ENCODE data around the gene THEMIS2. TPM values are rescaled to one million over a fixed set of nuclear protein-coding genes. Genes with fewer than 3 reads are reported as not detected.

THEMIS2 gene
- total and polyA plus RNA-seq, 10 of the 15 experiments (the other 5 are each of a cell fraction or from before 2014, with no cell fraction given): 9.1 to 114 (median 38.3) TPM

DNA sequence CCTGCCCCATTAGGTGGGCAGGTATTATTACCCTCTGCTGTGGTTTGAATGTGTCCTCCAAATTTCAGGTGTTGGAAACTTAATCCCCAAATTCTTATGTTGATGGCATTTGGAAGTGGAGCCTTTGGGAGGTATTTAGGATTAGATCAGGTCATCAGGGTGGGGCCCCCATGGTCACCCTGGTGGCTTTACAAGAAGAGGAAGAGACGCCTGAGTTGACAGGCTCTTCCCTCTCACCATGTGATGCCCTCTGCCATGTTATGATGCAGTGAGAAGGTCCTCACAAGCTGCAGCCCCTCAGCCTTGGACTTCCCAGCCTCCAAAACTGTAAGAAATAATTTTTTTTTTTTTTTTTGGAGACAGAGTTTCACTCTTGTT is 8.8 kb upstream of the THEMIS2 start:
- Histone ChIP-seq H3K27me3 (replicated peaks in 1 of 2; ENCODE audit: control insufficient read depth in 2 of 2, insufficient read depth in 2 of 2, low read length in 1 of 2) (no peaks in the 10 kb centered on the region), H3K36me3 (ENCODE audit: control insufficient read depth in 2 of 2, insufficient read depth in 2 of 2, low read length in 1 of 2) (no peaks in the 10 kb centered on the region), H3K4me2 (ENCODE audit: control insufficient read depth, insufficient read depth) (peak overlapping the region; percentile 82), H3K4me1 (ENCODE audit: control insufficient read depth, insufficient read depth, low read length) (peaks cover 44% of the 10 kb centered on the region), H2AFZ (ENCODE audit: control insufficient read depth, low read depth, low read length) (peak overlapping the region; percentile 73), H3K9ac (ENCODE audit: control insufficient read depth, insufficient read depth, low read length) (peak overlapping the region; percentile 41; the same call in 1 of the 2 replicates), H3K4me3 (peak overlapping the region; percentile 22; the same call in 1 of the 2 replicates), H3K27ac (ENCODE audit: control insufficient read depth, insufficient read depth) (peak overlapping the region; percentile 76), H3K9me3 (replicated peaks; ENCODE audit: control insufficient read depth, insufficient read depth, low read length) (no peaks in the 10 kb centered on the region; the same call in 2 of the 3 replicates), H4K20me1 (ENCODE audit: control insufficient read depth, insufficient read depth) (no peaks in the 10 kb centered on the region), H3K79me2 (ENCODE audit: control insufficient read depth, insufficient read depth, low read length) (no peaks in the 10 kb centered on the region)
- ATAC-seq (peak; percentile 52), DNase-seq (ENCODE audit: low read depth, low spot score) (no peak), FAIRE-seq (no peak)
- WGBS (ENCODE audit: insufficient coverage, insufficient replicate concordance, low lambda C conversion rate, missing lambda C conversion rate): 38% methylated on average over 1 of the region's 1 CpG
- CTCF ChIA-PET: interaction anchor here (0.6 to 1.8 kb wide), 5 partner anchors 25 to 345 kb away, joined by 3 to 6 read pairs (median 5); no protein-coding TSS in a partner anchor
- no TSS peak for BruUV-seq (replicated peaks)
- in situ Hi-C loops (cut with MboI) (loop anchor here (5.0 kb wide), 2 partner anchors 114 to 224 kb away; partner anchors contain the start of gene EYA3), intact Hi-C loops (cut with micrococcal nuclease; ENCODE audit: unreplicated experiment) (loop anchor here (10.0 kb wide), 1 partner anchor 311 kb away; the partner anchor contains the start of gene PTAFR)
- POLR2A ChIA-PET: interaction anchor here (0.6 to 2.9 kb wide), 8 partner anchors 12 to 346 kb away, joined by 3 to 17 read pairs (median 6); no protein-coding TSS in a partner anchor
- RAD21 ChIA-PET (ENCODE audit: unreplicated experiment): interaction anchor here (0.7 to 1.4 kb wide), 9 partner anchors 11 to 225 kb away, joined by 3 to 5 read pairs (median 4); partner anchors contain the start of gene EYA3
- SMC1A ChIA-PET (ENCODE audit: uncharacterized antibody, unreplicated experiment): interaction anchor here (0.8 to 2.5 kb wide), 9 partner anchors 11 to 346 kb away, joined by 3 to 18 read pairs (median 5); no protein-coding TSS in a partner anchor
- TF ChIP-seq CHD2 (IDR thresholded peaks at IDR 0.05; ENCODE audit: borderline replicate concordance, low read depth, low read length) (no peak), EP300 (IDR thresholded peaks at IDR 0.05; ENCODE audit: borderline replicate concordance in 1 of 2, control insufficient read depth in 1 of 2, low read depth in 2 of 2, low read length in 2 of 2) (0 out of 4 replicates have a peak, but pooled peaks of 1 of the 2 experiments have one; percentile 4)

GRCh38 chr1:27864264-27864895 is 8.0 kb upstream of the THEMIS2 start:
- no peaks in the 10 kb centered on the region for H4K20me1 ChIP-seq (ENCODE audit: control insufficient read depth, insufficient read depth)
- FAIRE-seq: no peak
- no peaks in the 10 kb centered on the region; the same call in 2 of the 3 replicates for H3K9me3 ChIP-seq (replicated peaks; ENCODE audit: control insufficient read depth, insufficient read depth, low read length)
- peak overlapping the region; percentile 86 for H2AFZ ChIP-seq (ENCODE audit: control insufficient read depth, low read depth, low read length)
- ATAC-seq: peak; percentile 68
- BruUV-seq (replicated peaks): no TSS peak
- WGBS (ENCODE audit: insufficient coverage, insufficient replicate concordance, low lambda C conversion rate, missing lambda C conversion rate): 12% methylated on average over 7 of the region's 8 CpGs
- H3K27ac ChIP-seq (ENCODE audit: control insufficient read depth, insufficient read depth): peak overlapping the region; percentile 87
- no peaks in the 10 kb centered on the region for H3K27me3 ChIP-seq (replicated peaks in 1 of 2; ENCODE audit: control insufficient read depth in 2 of 2, insufficient read depth in 2 of 2, low read length in 1 of 2)
- peak; percentile 58 for DNase-seq (ENCODE audit: low read depth, low spot score)
- ChIA-PET SMC1A (ENCODE audit: uncharacterized antibody, unreplicated experiment) (interaction anchor here (0.7 to 2.5 kb wide), 8 partner anchors 10 to 345 kb away, joined by 3 to 18 read pairs (median 5); no protein-coding TSS in a partner anchor), POLR2A (interaction anchor here (0.7 to 2.9 kb wide), 7 partner anchors 11 to 345 kb away, joined by 3 to 17 read pairs (median 8); no protein-coding TSS in a partner anchor), RAD21 (ENCODE audit: unreplicated experiment) (interaction anchor here (0.6 to 1.4 kb wide), 6 partner anchors 12 to 227 kb away, joined by 3 to 5 read pairs (median 4); partner anchors contain the start of gene EYA3), CTCF (interaction anchor here (1.0 to 1.8 kb wide), 3 partner anchors 64 to 223 kb away, joined by 3 to 6 read pairs (median 5); no protein-coding TSS in a partner anchor)
- in situ Hi-C loops (cut with MboI) (loop anchor here (5.0 kb wide), 2 partner anchors 113 to 223 kb away; partner anchors contain the start of gene EYA3), intact Hi-C loops (cut with micrococcal nuclease; ENCODE audit: unreplicated experiment) (loop anchor here (10.0 kb wide), 1 partner anchor 310 kb away; the partner anchor contains the start of gene PTAFR)
- H3K4me3 ChIP-seq: no peak overlapping the region
- peaks cover 53% of the 10 kb centered on the region for H3K4me1 ChIP-seq (ENCODE audit: control insufficient read depth, insufficient read depth, low read length)
- no peaks in the 10 kb centered on the region for H3K79me2 ChIP-seq (ENCODE audit: control insufficient read depth, insufficient read depth, low read length)
- H3K4me2 ChIP-seq (ENCODE audit: control insufficient read depth, insufficient read depth): peak overlapping the region; percentile 62
- H3K36me3 ChIP-seq (ENCODE audit: control insufficient read depth in 2 of 2, insufficient read depth in 2 of 2, low read length in 1 of 2): no peaks in the 10 kb centered on the region
- H3K9ac ChIP-seq (ENCODE audit: control insufficient read depth, insufficient read depth, low read length): peak overlapping the region; percentile 68
- TF ChIP-seq WRNIP1 (IDR thresholded peaks at IDR 0.05; ENCODE audit: borderline replicate concordance, low read depth, low read length) (no peak), CREM (IDR thresholded peaks at IDR 0.05; ENCODE audit: low read depth) (no peak), BCL11A (IDR thresholded peaks at IDR 0.05; ENCODE audit: low read depth, low read length) (no peak), ELK1 (IDR thresholded peaks at IDR 0.05; ENCODE audit: low read depth, low read length) (no peak), STAT1 (conservative IDR thresholded peaks at IDR 0.05) (no peak), BACH1 (IDR thresholded peaks at IDR 0.05; ENCODE audit: borderline replicate concordance) (no peak), IKZF2 (IDR thresholded peaks at IDR 0.05) (peak; percentile 19 to 62; a peak in 3 of 4 replicates), JUNB (IDR thresholded peaks at IDR 0.05) (no peak), MTA3 (IDR thresholded peaks at IDR 0.05; ENCODE audit: borderline replicate concordance, low read length) (no peak), KLF5 (IDR thresholded peaks at IDR 0.05; ENCODE audit: partially characterized antibody) (no peak), ZZZ3 (IDR thresholded peaks at IDR 0.05; ENCODE audit: control insufficient read depth, insufficient read length, low read depth) (no peak), FOXM1 (IDR thresholded peaks at IDR 0.05; ENCODE audit: low read depth, low read length) (peak; percentile 16; the same call in 1 of the 2 replicates)

Data from GM12878 (cell line).